Mesendoderm (in vitro differentiated cells): ENCODE results near the gene ZBED5.
A peak's percentile ranks its signal among the peaks of the same experiment; 100 is the strongest.

Experiments used
- DNase-seq: peaks from one replicate; pipeline ENCODE4 v3.0.0; 2013
- H2AK5ac ChIP-seq: 2 replicates; pipeline ENCODE4 v1.6.1; 2013; ENCODE audit warnings: low read length, inconsistent platforms
- H2BK120ac ChIP-seq: 2 replicates; pipeline ENCODE4 v1.6.1; 2013; ENCODE audit warnings: low read depth, mild to moderate bottlenecking, low read length, moderate library complexity, mixed read lengths
- H2BK15ac ChIP-seq: replicated peaks from 2 replicates; pipeline ENCODE4 v1.6.1; 2013; ENCODE audit warnings: low read depth, mild to moderate bottlenecking, moderate library complexity
- H2BK5ac ChIP-seq: 2 replicates; pipeline ENCODE4 v1.6.1; 2013; ENCODE audit warnings: low read length, inconsistent platforms
- H3K18ac ChIP-seq: 2 replicates; pipeline ENCODE4 v1.6.1; 2013; ENCODE audit warnings: mild to moderate bottlenecking, low read length, mixed read lengths
- H3K23ac ChIP-seq: one replicate; pipeline ENCODE4 v1.6.1; 2013; ENCODE audit warnings: low read length
- H3K27ac ChIP-seq: 2 replicates; pipeline ENCODE4 v1.5.1; 2013; ENCODE audit warnings: low read depth, mild to moderate bottlenecking, inconsistent platforms, low read length, moderate library complexity
- H3K27me3 ChIP-seq: 2 replicates; pipeline ENCODE4 v1.6.1; 2013; ENCODE audit warnings: low read length, control low read depth, mild to moderate bottlenecking, inconsistent platforms; ENCODE audit not compliant: insufficient read depth, poor library complexity
- H3K36me3 ChIP-seq: 2 replicates; pipeline ENCODE4 v1.6.1; 2013; ENCODE audit warnings: low read length, inconsistent platforms; ENCODE audit not compliant: control insufficient read depth, insufficient read depth
- H3K4ac ChIP-seq: one replicate; pipeline ENCODE4 v1.6.1; 2013; ENCODE audit warnings: low read depth, mild to moderate bottlenecking, low read length, moderate library complexity
- H3K4me1 ChIP-seq: 2 replicates; pipeline ENCODE4 v1.6.1; 2013; ENCODE audit warnings: low read depth, low read length, inconsistent platforms; ENCODE audit not compliant: control insufficient read depth
- H3K4me2 ChIP-seq: 2 replicates; pipeline ENCODE4 v1.6.1; 2013; ENCODE audit warnings: low read length
- H3K4me3 ChIP-seq: 2 replicates; pipeline ENCODE4 v1.5.1; 2013; ENCODE audit warnings: mild to moderate bottlenecking, low read length
- H3K56ac ChIP-seq: one replicate; pipeline ENCODE4 v1.6.1; 2013; ENCODE audit warnings: low read length
- H3K79me1 ChIP-seq: 2 replicates; pipeline ENCODE4 v1.6.1; 2013; ENCODE audit warnings: low read length, inconsistent platforms
- H3K79me2 ChIP-seq: 2 replicates; pipeline ENCODE4 v1.6.1; 2013; ENCODE audit warnings: mild to moderate bottlenecking, low read length; ENCODE audit not compliant: control insufficient read depth, insufficient read depth
- H3K9ac ChIP-seq: 2 replicates; pipeline ENCODE4 v1.6.1; 2013; ENCODE audit warnings: low read length, inconsistent platforms
- H4K5ac ChIP-seq: one replicate; pipeline ENCODE4 v1.6.1; 2013; ENCODE audit warnings: low read length
- H4K8ac ChIP-seq: one replicate; pipeline ENCODE4 v1.6.1; 2013; ENCODE audit warnings: low read depth, mild to moderate bottlenecking, control low read depth, low read length, moderate library complexity
- WGBS: extraction: QIAGEN DNeasy Blood & Tissue Kit; methylation state at CpG from one replicate; pipeline ENCODE4 v1.1.7; 2013; ENCODE audit warnings: low lambda C conversion rate, missing lambda C conversion rate; ENCODE audit not compliant: insufficient coverage; ENCODE audit errors: extremely low coverage; 5-methylcytosine and 5-hydroxymethylcytosine counted together

ZBED5 gene

DNA sequence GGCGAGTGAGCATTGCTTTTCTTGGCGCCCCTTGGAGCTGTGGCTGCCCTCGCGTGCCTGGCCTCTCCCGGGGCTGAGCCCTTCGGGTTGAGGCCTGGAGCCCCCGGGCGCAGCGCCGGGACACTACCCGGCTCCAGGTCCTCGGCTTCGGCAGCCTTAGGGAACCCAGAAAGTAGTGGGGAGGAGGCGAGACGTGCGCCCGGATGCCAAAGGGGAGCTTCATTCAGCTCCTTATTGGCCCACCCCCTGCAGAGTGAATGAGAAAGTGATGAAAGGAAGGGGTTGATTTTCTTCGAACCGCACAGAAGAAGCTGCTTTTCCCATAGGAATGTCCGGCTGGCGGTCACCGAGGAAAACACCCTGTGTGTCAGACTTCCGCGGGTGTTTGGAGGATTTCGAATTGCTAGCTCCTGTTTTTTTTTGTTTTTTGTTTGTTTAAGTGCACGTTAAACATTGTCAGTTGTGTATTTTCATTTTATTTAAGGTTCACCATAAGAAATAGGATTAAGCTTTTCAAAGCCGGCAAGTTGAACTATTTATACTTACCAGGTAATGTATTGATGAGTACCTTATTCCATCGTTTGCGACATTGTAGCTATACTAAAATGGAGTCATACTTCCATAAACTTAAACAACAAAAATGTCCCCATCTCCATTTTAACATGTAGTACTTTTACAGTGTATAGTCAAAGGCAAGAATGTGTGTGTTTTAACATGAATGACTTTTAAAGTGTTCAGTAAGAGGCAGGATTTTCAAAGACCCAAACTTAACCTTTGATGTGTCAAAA, 48.3 kb downstream of the ZBED5 start:
- peaks cover 10% of the 10 kb centered on the region for H3K79me1 ChIP-seq
- H2AK5ac ChIP-seq = no peak overlapping the region
- peak overlapping the region; percentile 90 for H3K27ac ChIP-seq
- no peak overlapping the region for H2BK120ac ChIP-seq
- no peaks in the 10 kb centered on the region for H3K4me1 ChIP-seq
- no peak overlapping the region for H3K23ac ChIP-seq
- no peak overlapping the region for H2BK15ac ChIP-seq
- no peak overlapping the region for H4K5ac ChIP-seq
- peak overlapping the region; percentile 86 for H3K18ac ChIP-seq
- H3K79me2 ChIP-seq = peaks cover 30% of the 10 kb centered on the region
- peak overlapping the region; percentile 46 for H3K4ac ChIP-seq
- no peak overlapping the region for H2BK5ac ChIP-seq
- H3K36me3 ChIP-seq = peaks cover 7% of the 10 kb centered on the region
- peak overlapping the region; percentile 50 for H3K4me2 ChIP-seq
- peak overlapping the region; percentile 84 for H3K9ac ChIP-seq
- no peaks in the 10 kb centered on the region for H3K27me3 ChIP-seq
- H3K4me3 ChIP-seq = peak overlapping the region; percentile 54
- no peak overlapping the region for H4K8ac ChIP-seq
- peak overlapping the region; percentile 95 for H3K56ac ChIP-seq
- peak; percentile 84 for DNase-seq
- WGBS = no CpG with 5 or more reads among the region's 29 CpGs

- H4K5ac ChIP-seq = no peak within 1 kb of the TSS
These were observed 49.1 kb downstream of the ZBED5 start, which contains the start of gene EIF4G2 for GRCh38 chr11:10808553-10809372. EIF4G2 (minus strand) TSS chr11:10808926.

GRCh38 chr11:10808235-10808552, 49.7 kb downstream of the ZBED5 start:
- Histone ChIP-seq H2BK120ac (peak overlapping the region; percentile 0), H3K4me2 (peak overlapping the region; percentile 14)
- DNase-seq = no peak

More at GRCh38 chr11:10808553-10809372, 49.1 kb downstream of the ZBED5 start, which contains the start of gene EIF4G2:
- H3K79me2 ChIP-seq = peaks cover 30% of the 10 kb centered on the region
- H3K9ac ChIP-seq = peak within 1 kb of the TSS; percentile 100
- H2BK15ac ChIP-seq = no peak within 1 kb of the TSS
- no peaks in the 10 kb centered on the region for H3K4me1 ChIP-seq
- no CpG with 5 or more reads among the region's 65 CpGs for WGBS
- DNase-seq = peak; percentile 99
- peak within 1 kb of the TSS; percentile 100 for H3K23ac ChIP-seq
- peaks cover 12% of the 10 kb centered on the region for H3K36me3 ChIP-seq
- no peak within 1 kb of the TSS for H4K8ac ChIP-seq
- peak within 1 kb of the TSS; percentile 76 for H3K4ac ChIP-seq
- peak within 1 kb of the TSS; percentile 94 for H3K4me3 ChIP-seq
- peak within 1 kb of the TSS; percentile 99 for H2BK5ac ChIP-seq
- H3K79me1 ChIP-seq = peaks cover 13% of the 10 kb centered on the region
- H3K27me3 ChIP-seq = no peaks in the 10 kb centered on the region
- H3K4me2 ChIP-seq = peak within 1 kb of the TSS; percentile 70
- peak within 1 kb of the TSS; percentile 90 for H3K27ac ChIP-seq
- H2AK5ac ChIP-seq = peak within 1 kb of the TSS; percentile 85
- peak within 1 kb of the TSS; percentile 100 for H3K56ac ChIP-seq
- peak within 1 kb of the TSS; percentile 0 for H2BK120ac ChIP-seq
- peak within 1 kb of the TSS; percentile 86 for H3K18ac ChIP-seq

DNA sequence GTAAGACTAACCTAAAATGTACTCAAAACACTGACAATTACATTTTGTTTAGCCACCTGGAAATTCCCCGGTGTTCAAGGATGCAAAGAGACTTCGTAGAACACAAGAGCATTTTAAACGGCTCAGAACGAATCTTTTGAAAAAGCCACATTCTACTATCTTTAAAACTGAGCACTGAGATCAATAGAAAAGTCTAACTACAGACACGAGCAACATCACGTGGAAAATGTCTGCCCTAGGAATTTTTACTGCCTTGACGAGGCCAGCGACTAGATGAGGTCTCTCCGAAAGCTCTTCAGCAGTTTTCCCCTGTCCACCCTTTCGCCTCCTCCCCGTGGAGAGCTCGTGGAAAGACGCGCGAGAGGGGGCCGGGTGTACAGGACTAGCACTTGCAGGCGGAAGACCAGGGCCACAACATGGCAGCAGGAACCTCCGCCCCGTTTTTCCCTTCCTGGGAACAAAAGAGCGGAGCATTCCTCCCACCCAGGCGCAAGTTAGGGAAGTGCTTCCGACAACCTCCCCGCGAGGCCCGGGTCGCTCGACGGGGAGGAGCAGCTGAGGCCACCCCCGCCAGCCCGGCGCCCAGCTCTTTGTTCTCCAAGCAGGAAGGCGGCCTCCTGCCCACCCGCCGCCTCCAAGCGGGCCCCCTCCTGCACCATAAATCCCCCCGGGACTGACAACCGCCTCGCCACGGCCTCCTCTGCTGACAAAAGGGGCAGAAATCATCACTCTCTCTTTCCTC, 50.2 kb downstream of the ZBED5 start:
- peak overlapping the region; percentile 0 for H2BK120ac ChIP-seq
- H2BK5ac ChIP-seq = peak overlapping the region; percentile 99
- peak overlapping the region; percentile 64 for H3K18ac ChIP-seq
- no peak overlapping the region for H4K8ac ChIP-seq
- H3K9ac ChIP-seq = peak overlapping the region; percentile 100
- peak overlapping the region; percentile 85 for H2AK5ac ChIP-seq
- no peak overlapping the region for H4K5ac ChIP-seq
- H3K36me3 ChIP-seq = peaks cover 20% of the 10 kb centered on the region
- no peak overlapping the region for H2BK15ac ChIP-seq
- peak overlapping the region; percentile 100 for H3K23ac ChIP-seq
- peaks cover 30% of the 10 kb centered on the region for H3K79me2 ChIP-seq
- peak overlapping the region; percentile 94 for H3K4me3 ChIP-seq
- H3K27me3 ChIP-seq = no peaks in the 10 kb centered on the region
- no CpG with 5 or more reads among the region's 39 CpGs for WGBS
- peaks cover 17% of the 10 kb centered on the region for H3K79me1 ChIP-seq
- DNase-seq = peak; percentile 58
- peak overlapping the region; percentile 100 for H3K56ac ChIP-seq
- H3K4me1 ChIP-seq = no peaks in the 10 kb centered on the region
- H3K4me2 ChIP-seq = peak overlapping the region; percentile 70
- peak overlapping the region; percentile 76 for H3K4ac ChIP-seq
- H3K27ac ChIP-seq = peak overlapping the region; percentile 85

More at GRCh38 chr11:10808235-10808552, 49.7 kb downstream of the ZBED5 start:
- Histone ChIP-seq H3K27ac (peak overlapping the region; percentile 85), H2BK15ac (no peak overlapping the region), H3K4ac (peak overlapping the region; percentile 76), H3K79me2 (peaks cover 30% of the 10 kb centered on the region), H3K9ac (peak overlapping the region; percentile 100), H3K4me3 (peak overlapping the region; percentile 94), H2AK5ac (peak overlapping the region; percentile 85), H3K27me3 (no peaks in the 10 kb centered on the region), H3K79me1 (peaks cover 17% of the 10 kb centered on the region), H4K8ac (no peak overlapping the region), H2BK5ac (peak overlapping the region; percentile 99), H3K23ac (peak overlapping the region; percentile 100), H4K5ac (no peak overlapping the region), H3K18ac (peak overlapping the region; percentile 64), H3K4me1 (no peaks in the 10 kb centered on the region), H3K36me3 (peaks cover 17% of the 10 kb centered on the region), H3K56ac (peak overlapping the region; percentile 100)
- WGBS = no CpG with 5 or more reads among the region's 36 CpGs

DNA sequence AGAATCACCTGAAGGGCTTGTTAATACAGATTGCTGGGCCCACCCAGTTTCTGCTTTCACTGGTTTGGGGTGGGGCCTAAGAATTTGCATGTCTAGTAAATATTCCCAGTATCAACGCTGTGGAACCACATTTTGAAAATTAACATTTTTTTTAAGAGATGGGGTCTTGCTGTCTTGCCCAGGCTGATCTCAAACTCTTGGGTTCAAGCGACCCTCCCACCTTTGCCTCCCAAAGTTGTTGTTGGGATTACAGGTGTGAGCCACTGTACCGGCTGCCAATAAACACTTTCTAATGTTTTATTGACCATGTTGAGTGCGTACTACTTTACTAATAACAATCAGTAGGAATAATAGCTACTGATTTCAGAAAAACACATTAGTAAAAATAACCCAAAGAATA, 51.6 kb downstream of the ZBED5 start:
- Histone ChIP-seq H2BK120ac (no peak overlapping the region), H3K4me2 (peak overlapping the region; percentile 7), H2AK5ac (no peak overlapping the region), H3K56ac (no peak overlapping the region), H3K9ac (peak overlapping the region; percentile 38), H3K4me1 (no peaks in the 10 kb centered on the region), H3K27ac (no peak overlapping the region), H4K5ac (no peak overlapping the region), H3K79me1 (peaks cover 17% of the 10 kb centered on the region), H3K18ac (no peak overlapping the region), H3K23ac (no peak overlapping the region), H2BK5ac (no peak overlapping the region), H3K4ac (no peak overlapping the region), H3K79me2 (peaks cover 30% of the 10 kb centered on the region), H3K27me3 (no peaks in the 10 kb centered on the region), H3K36me3 (peaks cover 27% of the 10 kb centered on the region), H4K8ac (no peak overlapping the region), H3K4me3 (no peak overlapping the region), H2BK15ac (no peak overlapping the region)
- no CpG with 5 or more reads among the region's 4 CpGs for WGBS
- no peak for DNase-seq
